Measurements from ENCODE around the gene SAMD14. TPM values are rescaled to one million over a fixed set of nuclear protein-coding genes. Genes with fewer than 3 reads are reported as not detected.

Gene SAMD14
- total RNA-seq, 1 experiment from 2014 or later = not detected

DNA sequence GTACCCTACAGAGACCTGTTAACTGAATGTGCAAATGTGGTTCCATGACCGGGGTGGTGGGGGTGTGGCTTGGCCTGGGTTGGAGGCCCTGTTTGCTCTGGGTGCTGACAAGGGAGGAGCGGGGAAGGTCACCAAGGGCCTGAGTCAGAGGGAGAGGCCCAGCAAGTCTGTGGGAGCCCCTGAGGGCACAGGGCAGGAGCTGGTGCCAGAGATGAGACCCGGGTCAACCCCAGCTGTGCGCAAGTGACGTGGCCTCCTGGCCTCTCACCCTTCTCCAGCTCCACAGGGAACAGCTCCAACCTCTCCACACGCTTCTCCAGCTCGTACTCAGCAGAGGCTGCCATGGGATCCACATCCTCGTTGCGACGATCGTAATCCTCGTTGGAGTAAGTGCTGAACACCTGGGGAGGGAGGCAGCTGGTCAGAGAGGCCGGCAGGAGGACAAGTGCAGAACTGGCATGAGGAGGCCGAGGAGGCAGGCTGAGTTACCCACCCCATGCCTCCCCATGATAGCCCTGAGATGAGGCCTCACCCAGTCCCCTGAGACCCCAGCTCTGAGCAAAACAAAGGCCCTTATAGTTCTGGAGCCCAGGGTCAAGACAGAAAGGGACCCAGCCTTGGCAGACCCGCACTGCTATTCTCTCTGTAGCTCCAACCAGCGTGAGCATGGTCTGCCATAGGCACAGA lies 15.0 kb upstream of the SAMD14 start:
- TF ChIP-seq, protein P1, sequence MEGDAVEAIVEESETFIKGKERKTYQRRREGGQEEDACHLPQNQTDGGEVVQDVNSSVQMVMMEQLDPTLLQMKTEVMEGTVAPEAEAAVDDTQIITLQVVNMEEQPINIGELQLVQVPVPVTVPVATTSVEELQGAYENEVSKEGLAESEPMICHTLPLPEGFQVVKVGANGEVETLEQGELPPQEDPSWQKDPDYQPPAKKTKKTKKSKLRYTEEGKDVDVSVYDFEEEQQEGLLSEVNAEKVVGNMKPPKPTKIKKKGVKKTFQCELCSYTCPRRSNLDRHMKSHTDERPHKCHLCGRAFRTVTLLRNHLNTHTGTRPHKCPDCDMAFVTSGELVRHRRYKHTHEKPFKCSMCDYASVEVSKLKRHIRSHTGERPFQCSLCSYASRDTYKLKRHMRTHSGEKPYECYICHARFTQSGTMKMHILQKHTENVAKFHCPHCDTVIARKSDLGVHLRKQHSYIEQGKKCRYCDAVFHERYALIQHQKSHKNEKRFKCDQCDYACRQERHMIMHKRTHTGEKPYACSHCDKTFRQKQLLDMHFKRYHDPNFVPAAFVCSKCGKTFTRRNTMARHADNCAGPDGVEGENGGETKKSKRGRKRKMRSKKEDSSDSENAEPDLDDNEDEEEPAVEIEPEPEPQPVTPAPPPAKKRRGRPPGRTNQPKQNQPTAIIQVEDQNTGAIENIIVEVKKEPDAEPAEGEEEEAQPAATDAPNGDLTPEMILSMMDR (IDR thresholded peaks at IDR 0.05; ENCODE audit: unreplicated experiment) = no peak
- CTCF ChIA-PET = interaction anchor here (0.6 kb wide), 2 partner anchors 124 to 178 kb away, joined by 3 to 4 read pairs; no protein-coding TSS in a partner anchor
- DNase-seq = no peak
- H3K27me3 Mint-ChIP-seq (ENCODE audit: unreplicated experiment) = no peaks in the 10 kb centered on the region
- no peak overlapping the region for H3K27ac Mint-ChIP-seq (ENCODE audit: unreplicated experiment)
- BruUV-seq (replicated peaks) = no TSS peak
- no peaks in the 10 kb centered on the region for H3K9me3 Mint-ChIP-seq (ENCODE audit: low read depth, unreplicated experiment)
- H3K36me3 Mint-ChIP-seq (ENCODE audit: insufficient read depth, unreplicated experiment) = peaks cover 75% of the 10 kb centered on the region
- intact Hi-C loops (cut with micrococcal nuclease; ENCODE audit: unreplicated experiment) = no loop called here
- H3K4me3 Mint-ChIP-seq (ENCODE audit: low read depth, unreplicated experiment) = no peak overlapping the region
- H3K4me1 Mint-ChIP-seq (ENCODE audit: low read depth, unreplicated experiment) = peaks cover 37% of the 10 kb centered on the region

DNA sequence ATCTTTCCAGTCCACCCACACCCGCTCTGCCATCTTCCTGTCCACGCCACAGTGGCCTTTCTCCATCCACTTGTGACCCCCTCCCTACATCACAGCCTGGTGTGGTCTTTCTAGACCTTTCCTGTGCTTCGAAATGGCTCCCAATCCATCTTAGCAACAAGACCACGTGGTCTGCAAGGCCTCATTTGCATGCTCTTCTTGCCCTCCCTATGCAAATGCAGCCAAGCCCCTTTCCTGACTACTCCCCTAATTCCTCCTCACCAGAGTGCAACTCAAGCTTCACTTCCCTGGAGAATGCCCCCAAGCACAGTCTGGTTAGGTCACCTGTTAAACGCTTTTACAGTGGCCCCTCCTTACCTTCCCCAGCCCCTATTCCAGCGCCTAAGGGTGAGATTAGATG lies 14.4 kb upstream of the SAMD14 start:
- Mint-ChIP-seq H3K36me3 (ENCODE audit: insufficient read depth, unreplicated experiment) (peaks cover 75% of the 10 kb centered on the region), H3K27me3 (ENCODE audit: unreplicated experiment) (no peaks in the 10 kb centered on the region), H3K4me3 (ENCODE audit: low read depth, unreplicated experiment) (no peak overlapping the region), H3K4me1 (ENCODE audit: low read depth, unreplicated experiment) (peaks cover 37% of the 10 kb centered on the region), H3K9me3 (ENCODE audit: low read depth, unreplicated experiment) (no peaks in the 10 kb centered on the region), H3K27ac (ENCODE audit: unreplicated experiment) (no peak overlapping the region)
- intact Hi-C loops (cut with micrococcal nuclease; ENCODE audit: unreplicated experiment) = no loop called here
- CTCF ChIA-PET = interaction anchor here (0.6 kb wide), 2 partner anchors 10 to 178 kb away, joined by 3 to 10 read pairs; no protein-coding TSS in a partner anchor
- no TSS peak for BruUV-seq (replicated peaks)
- DNase-seq = no peak
- TF ChIP-seq, protein P1 (IDR thresholded peaks at IDR 0.05; ENCODE audit: unreplicated experiment) = no peak

DNA sequence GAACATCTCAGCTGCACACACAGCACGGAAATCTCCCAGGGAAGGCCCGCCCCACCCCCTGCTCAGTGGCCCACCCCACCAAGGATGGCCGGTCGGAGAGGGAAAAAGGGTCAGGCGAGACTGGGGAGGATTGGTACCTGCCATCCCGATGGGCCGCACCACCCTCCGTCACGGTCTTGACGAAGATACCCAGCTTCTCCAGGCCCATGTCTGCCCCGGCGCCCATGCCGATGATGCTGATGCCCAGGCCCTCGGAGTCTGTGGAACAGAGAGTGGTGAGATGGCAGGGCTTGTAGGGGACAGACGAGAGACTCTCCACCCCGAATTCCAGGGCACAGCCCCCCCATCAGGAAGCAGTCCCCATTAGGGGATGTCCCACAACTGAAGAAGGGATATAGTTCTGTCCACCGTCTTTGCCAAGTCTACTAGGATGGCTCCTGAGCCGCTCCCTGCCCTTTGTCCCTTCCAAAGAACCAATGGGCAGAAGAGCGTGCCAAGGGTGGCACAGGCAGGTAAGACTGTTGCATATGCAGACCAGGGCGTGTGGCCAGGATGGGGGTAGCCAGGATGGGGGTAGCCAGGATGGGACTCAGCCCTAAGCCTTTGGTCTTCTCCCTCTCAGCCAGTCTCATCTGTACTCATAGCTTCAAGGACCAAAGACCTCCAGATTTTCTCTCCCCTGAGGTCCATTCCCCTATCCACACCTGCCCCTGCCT lies 13.7 kb upstream of the SAMD14 start:
- no peaks in the 10 kb centered on the region for H3K27me3 Mint-ChIP-seq (ENCODE audit: unreplicated experiment)
- intact Hi-C loops (cut with micrococcal nuclease; ENCODE audit: unreplicated experiment) = no loop called here
- H3K36me3 Mint-ChIP-seq (ENCODE audit: insufficient read depth, unreplicated experiment) = peaks cover 72% of the 10 kb centered on the region
- no peak for DNase-seq
- H3K27ac Mint-ChIP-seq (ENCODE audit: unreplicated experiment) = no peak overlapping the region
- H3K4me3 Mint-ChIP-seq (ENCODE audit: low read depth, unreplicated experiment) = no peak overlapping the region
- no TSS peak for BruUV-seq (replicated peaks)
- CTCF ChIA-PET = interaction anchor here (0.6 kb wide), 1 partner anchor 11 kb away, joined by 10 read pairs; no protein-coding TSS in a partner anchor
- peaks cover 35% of the 10 kb centered on the region for H3K4me1 Mint-ChIP-seq (ENCODE audit: low read depth, unreplicated experiment)
- TF ChIP-seq, protein P1 (IDR thresholded peaks at IDR 0.05; ENCODE audit: unreplicated experiment) = no peak
- H3K9me3 Mint-ChIP-seq (ENCODE audit: low read depth, unreplicated experiment) = no peaks in the 10 kb centered on the region

DNA sequence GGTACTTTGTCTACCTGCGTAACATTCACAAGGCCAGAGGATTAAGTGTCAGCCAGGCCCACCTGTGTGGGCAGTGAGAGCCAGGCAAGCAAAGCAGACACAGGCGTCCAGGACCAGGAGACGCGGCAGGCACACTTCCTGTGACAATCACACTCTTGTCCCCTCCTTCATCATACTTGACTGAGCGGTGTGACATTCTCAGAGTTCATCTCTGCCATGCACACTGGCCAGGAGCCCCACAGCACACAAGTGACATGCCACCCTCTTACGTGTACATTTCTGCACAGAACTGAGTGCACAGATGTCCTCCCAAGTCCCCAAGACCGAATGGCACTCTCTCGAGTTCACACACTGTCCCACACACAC lies 11.8 kb upstream of the SAMD14 start:
- TF ChIP-seq, protein P1 (IDR thresholded peaks at IDR 0.05; ENCODE audit: unreplicated experiment) = no peak
- Mint-ChIP-seq H3K4me3 (ENCODE audit: low read depth, unreplicated experiment) (no peak overlapping the region), H3K27ac (ENCODE audit: unreplicated experiment) (no peak overlapping the region), H3K36me3 (ENCODE audit: insufficient read depth, unreplicated experiment) (peaks cover 73% of the 10 kb centered on the region), H3K4me1 (ENCODE audit: low read depth, unreplicated experiment) (peaks cover 16% of the 10 kb centered on the region), H3K27me3 (ENCODE audit: unreplicated experiment) (no peaks in the 10 kb centered on the region), H3K9me3 (ENCODE audit: low read depth, unreplicated experiment) (no peaks in the 10 kb centered on the region)
- no peak for DNase-seq
- BruUV-seq (replicated peaks) = no TSS peak
- intact Hi-C loops (cut with micrococcal nuclease; ENCODE audit: unreplicated experiment) = no loop called here
- CTCF ChIA-PET = interaction anchor here (1.1 kb wide), 1 partner anchor 8 kb away, joined by 3 read pairs; no protein-coding TSS in a partner anchor
